ENCODE data around the gene AFG1L. TPM values are rescaled to one million over a fixed set of nuclear protein-coding genes. Genes with fewer than 3 reads are reported as not detected.
"Not testable (repeated sequence)": the region's sequence is repeated elsewhere in the genome, so short reads cannot be mapped to it uniquely, and the experiment has no call there.

Gene AFG1L
- total RNA-seq, 2 donors from 2014 or later, result 10.2 to 10.9 TPM

GRCh38 chr6:108383981-108384380 is 89.1 kb downstream of the AFG1L start:
- no peak for ATAC-seq
- intact Hi-C loops (cut with DNase I), result no loop called here

DNA sequence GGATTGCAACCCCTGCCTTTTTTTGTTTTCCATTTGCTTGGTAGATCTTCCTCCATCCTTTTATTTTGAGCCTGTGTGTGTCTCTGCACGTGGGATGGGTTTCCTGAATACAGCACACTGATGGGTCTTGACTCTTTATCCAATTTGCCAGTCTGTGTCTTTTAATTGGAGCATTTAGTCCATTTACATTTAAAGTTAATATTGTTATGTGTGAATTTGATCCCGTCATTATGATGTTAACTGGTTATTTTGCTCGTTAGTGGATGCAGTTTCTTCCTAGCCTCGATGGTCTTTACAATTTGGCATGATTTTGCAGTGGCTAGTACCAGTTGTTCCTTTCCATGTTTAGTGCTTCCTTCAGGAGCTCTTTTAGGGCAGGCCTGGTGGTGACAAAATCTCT is 94.3 kb downstream of the AFG1L start:
- DNase-seq; ATAC-seq; intact Hi-C loops (cut with DNase I): not testable (repeated sequence)

More at GRCh38 chr6:108383981-108384380, 89.1 kb downstream of the AFG1L start:
- no peak for DNase-seq

DNA sequence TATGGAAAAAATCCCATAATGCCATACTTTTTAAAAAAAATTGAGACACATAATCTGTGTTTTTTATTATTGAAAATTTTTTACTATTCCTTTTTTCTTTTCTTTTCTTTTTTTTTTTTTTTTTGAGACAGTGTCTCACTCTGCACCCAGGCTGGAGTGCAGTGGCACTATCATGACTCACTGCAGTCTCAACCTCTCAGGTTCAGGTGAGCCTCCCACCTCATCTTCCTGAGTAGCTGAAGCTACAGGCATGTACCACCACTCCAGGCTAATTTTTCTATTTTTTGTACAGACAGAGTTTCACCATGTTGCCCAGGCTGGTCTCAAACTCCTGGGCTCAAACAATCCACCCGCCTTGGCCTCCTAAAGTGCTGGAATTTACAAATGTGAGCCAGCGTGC is 100.4 kb downstream of the AFG1L start:
- ATAC-seq (no peak), DNase-seq (no peak)
- intact Hi-C loops (cut with DNase I), result no loop called here

DNA sequence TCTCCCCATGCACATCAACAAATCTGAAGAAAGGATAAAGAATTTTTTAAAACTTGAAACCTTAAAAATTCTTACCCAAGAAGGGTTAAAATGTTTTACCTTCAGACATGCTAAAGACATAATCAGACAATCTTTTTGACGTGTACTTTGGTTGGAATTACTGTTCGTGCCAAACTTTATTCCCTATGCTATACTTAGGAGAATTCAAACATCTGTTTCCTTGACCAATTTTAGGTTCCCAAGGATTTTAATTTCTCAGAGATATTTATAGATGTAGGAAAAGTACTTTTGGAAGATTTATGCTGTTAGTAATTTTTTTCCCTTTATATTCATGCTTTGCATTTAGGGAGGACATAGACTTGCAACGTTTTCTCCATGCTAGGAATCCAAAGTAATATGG is 108.4 kb downstream of the AFG1L start:
- no peak for ATAC-seq
- no peak for DNase-seq
- intact Hi-C loops (cut with DNase I), result no loop called here

DNA sequence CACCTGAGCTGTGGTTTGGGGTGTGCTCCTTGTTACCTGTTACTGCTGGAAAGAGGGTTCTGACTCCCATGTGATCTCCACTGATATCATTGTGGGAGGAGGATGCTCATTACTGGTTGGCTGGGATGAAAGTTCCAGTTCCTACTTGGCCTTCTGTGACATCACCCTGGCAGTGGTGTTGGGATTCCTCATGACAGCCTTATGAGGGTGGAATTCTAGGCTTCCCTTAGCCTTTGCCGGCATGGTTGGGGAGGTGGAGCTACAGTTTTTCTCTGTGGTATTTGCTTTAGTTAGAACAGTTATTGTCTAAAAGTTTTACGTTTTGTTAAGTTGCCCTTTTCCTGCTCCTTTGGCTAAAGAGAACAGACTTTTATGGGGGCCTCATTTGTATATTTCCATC is 112.1 kb downstream of the AFG1L start:
- no peak for ATAC-seq
- intact Hi-C loops (cut with DNase I), result no loop called here
- DNase-seq, result no peak

- no peak for DNase-seq
- intact Hi-C loops (cut with DNase I), result no loop called here
- peak in 1 of 2 donors; percentile 76 for ATAC-seq
Observed at GRCh38 chr6:108407904-108408827, 113.3 kb downstream of the AFG1L start.

GRCh38 chr6:108408861-108409260 is 114.0 kb downstream of the AFG1L start:
- ATAC-seq, result no peak
- DNase-seq, result no peak
- intact Hi-C loops (cut with DNase I), result no loop called here

DNA sequence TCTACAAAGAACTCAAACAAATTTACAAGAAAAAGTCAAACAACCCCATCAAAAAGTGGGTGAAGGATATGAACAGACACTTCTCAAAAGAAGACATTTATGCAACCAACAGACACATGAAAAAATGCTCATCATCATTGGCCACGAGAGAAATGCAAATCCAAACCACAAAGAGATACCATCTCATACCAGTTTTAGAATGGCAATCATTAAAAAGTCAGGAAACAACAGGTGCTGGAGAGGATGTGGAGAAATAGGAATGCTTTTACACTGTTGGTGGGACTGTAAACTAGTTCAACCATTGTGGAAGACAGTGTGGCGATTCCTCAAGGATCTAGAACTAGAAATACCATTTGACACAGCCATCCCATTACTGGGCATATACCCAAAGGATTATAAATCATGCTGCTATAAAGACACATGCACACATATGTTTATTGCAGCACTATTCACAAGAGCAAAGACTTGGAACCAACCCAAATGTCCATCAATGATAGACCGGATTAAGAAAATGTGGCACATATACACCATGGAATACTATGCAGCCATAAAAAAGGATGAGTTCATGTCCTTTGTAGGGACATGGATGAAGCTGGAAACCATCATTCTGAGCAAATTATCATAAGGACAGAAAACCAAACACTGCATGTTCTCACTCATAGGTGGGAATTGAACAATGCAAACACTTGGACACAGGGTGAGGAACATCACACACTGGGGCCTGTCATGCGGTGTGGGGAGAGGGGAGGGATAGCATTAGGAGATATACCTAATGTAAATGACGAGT is 121.4 kb downstream of the AFG1L start:
- ATAC-seq; intact Hi-C loops (cut with DNase I); DNase-seq: not testable (repeated sequence)

DNA sequence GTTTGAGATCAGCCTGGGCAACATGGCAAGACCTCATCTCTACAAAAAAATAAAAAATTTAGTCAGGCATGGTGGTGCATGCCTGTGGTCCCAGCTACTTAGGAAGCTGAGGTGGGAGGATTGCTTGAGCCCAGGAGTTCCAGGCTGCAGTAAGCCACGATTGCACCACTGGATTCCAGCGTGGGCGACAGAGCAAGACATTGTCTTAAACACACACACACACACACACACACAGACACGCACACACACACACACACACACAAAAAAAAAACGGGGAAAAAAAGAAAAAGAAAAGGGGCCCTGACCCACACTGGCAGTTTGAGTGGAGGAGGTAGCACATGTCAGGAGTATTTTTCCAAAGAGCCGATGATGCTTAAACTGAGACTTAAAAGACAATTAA is 122.2 kb downstream of the AFG1L start:
- intact Hi-C loops (cut with DNase I), result no loop called here
- no peak for ATAC-seq
- DNase-seq, result no peak

DNA sequence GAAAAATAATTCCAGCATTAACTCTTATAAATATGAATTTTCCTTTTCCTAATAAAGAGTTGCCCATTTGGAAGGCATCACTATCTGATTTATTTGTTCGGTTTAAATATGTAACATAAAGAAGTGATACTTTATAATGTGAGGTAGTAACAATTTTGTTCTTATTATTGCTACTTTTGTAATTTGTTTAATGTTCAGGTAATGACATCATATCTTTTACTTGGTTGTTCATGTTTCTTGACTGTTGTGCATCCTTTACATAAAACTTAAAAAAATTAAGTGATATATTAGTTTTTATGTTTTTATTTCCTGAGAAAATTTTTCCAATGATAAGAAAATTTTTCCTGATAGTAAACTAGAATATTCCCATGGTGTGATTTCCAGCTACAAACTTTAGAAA is 124.6 kb downstream of the AFG1L start:
- intact Hi-C loops (cut with DNase I), result no loop called here
- ATAC-seq (no peak), DNase-seq (no peak)

DNA sequence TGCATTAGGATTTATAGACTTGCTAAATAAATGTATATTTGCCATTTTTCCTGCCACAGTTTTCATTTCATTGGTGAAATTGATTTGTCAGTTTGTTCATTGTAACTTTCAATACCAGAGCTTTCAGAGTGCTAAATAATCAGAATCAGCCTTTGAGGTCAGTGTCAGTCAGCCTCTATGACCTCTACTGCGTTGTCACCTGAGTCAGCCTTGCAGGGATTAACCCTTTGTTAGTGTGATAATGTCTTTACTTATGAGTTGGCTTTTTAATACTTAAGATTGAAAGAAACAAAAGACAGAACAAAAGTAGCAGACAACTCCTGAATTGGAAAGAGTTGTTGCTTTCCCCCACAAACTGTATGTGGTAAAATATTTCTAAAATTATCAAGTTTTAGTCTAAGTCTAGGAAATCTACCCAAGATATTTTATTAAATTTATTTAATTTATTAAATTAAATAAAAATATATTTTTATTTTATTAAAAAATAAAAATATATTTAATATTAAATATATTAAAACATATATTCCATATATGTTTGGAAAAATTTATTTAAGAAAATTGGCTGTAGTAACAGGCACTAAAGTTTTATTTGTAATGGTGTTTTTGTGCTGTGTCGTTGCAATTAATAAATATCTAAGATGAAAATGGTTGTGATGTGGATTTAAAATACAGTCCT is 125.2 kb downstream of the AFG1L start:
- intact Hi-C loops (cut with DNase I), result no loop called here
- no peak for DNase-seq
- ATAC-seq, result no peak

DNA sequence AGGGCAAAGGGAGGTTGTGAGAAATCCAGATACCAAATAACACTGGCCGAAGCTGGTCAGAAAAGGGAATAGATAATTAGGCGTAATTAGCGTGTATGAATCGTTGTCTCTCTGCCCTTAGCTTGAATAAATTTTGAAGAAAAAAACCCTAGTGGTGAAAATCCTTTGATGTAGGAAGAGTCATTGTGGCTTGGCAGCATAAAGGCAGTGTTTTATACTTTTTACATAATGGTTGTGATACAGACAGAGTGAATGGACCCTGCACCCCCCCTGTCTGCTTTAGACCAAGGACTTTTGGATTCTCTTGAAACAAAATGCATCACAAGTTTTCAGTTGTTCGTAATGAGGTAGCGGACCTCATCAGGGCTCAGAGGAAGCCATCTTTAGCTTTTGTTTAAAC is 126.5 kb downstream of the AFG1L start:
- no peak for DNase-seq
- ATAC-seq, result no peak
- intact Hi-C loops (cut with DNase I), result no loop called here

DNA sequence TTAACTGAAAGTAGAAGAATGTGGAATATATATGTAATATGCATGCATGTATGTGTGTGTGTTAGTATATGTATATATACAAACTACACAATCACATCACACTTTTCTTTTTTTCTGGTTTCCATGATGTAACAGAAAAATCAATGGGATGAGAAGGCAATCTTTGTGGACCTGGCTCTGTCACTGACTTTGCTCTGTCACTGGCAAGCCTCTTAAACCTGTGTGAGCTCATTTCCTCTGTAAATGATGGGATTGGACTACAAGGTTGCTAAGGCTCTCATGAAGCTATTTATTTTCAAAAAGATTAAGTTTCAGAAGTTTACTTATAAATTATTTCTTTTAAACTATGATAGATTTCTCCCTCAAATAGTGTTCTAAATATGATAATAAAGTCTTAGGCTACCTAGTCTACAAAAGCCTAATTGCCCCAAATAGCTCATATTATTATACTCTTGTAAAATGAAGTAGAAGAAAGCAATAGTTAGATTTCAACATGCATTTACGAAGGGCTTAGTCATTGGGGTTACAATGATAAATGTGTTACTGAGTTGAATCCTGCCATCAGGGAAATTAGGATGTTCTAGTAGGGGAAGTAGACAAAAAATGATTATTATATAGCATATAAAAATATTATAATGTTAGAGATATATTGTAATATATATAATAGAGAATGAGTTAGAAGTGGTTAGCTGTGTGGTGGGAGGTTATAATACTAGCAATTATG is 129.3 kb downstream of the AFG1L start:
- DNase-seq (no peak), ATAC-seq (no peak)
- intact Hi-C loops (cut with DNase I), result no loop called here

DNA sequence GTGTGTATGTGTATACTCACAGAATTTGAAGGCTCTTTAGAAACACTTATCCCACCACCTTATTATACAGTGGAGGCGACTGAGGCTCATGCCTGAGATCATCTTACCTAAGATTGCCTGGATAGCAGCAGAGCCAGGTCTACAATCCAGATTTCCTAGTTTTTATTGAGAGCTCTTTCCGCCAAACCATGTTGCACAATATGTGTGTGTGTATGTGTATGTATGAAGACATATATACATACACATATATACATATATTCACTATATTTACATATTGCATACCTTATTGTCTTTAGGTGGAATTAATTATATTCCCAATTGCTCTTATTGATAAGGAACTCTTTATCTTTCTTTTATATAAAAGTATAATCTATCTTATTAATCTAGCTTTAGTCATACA is 130.6 kb downstream of the AFG1L start:
- ATAC-seq (no peak), DNase-seq (no peak)
- intact Hi-C loops (cut with DNase I), result no loop called here

GRCh38 chr6:108432143-108432542 is 137.3 kb downstream of the AFG1L start:
- intact Hi-C loops (cut with DNase I), result no loop called here
- DNase-seq, result no peak
- ATAC-seq, result no peak

DNA sequence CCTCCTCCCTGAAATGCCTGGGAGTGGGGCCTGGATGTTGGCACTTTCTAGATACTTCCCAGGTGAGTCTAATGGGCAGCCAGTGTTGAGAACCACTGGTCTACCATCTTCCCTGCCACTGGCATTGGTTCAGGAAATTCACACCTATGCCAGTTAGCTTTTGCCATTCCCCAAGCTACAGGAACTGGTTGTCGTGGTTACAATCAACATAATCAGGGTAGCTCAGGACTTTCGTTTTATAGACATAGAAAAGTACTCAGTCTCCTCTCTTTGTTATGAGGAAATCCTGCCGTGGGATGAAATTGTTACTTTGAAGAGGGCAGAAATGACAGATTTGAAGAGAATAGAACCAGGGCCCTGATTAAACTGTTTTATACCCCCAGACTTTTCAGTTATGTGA is 137.9 kb downstream of the AFG1L start:
- ATAC-seq (no peak), DNase-seq (no peak)
- intact Hi-C loops (cut with DNase I), result no loop called here

- intact Hi-C loops (cut with DNase I), result no loop called here
- DNase-seq (no peak), ATAC-seq (no peak)
Observed at GRCh38 chr6:108434222-108434621, 139.4 kb downstream of the AFG1L start.

- ATAC-seq (no peak), DNase-seq (no peak)
- intact Hi-C loops (cut with DNase I), result no loop called here
Observed at GRCh38 chr6:108435391-108435790, 140.5 kb downstream of the AFG1L start.

DNA sequence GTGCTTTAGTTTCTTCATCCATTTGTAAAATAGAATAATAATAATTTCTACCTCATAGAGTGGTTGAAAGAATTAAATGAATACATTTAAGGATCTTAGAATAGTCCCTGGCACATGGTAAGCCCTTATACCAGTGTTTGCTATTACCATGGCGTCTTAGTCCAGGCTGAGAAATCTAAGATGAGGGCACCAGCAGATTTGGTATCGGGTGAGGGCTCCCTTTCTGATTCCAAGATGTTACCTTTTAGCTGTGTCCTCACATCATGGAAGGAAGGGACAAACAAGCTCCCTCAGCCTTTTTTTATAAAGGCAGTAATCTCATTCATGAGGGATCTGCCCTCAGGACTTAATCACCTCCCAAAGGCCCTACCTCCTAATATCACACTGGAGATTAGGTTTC is 141.9 kb downstream of the AFG1L start:
- intact Hi-C loops (cut with DNase I), result no loop called here
- no peak for DNase-seq
- no peak for ATAC-seq

All from left cardiac atrium (tissue), 4 donors.